Breast epithelium (tissue), 3 donors: ENCODE results near the gene YPEL1.

ENCODE experiments used
- CTCF ChIP-seq, 3 donors: fragments of 450-650 bp; IDR thresholded peaks; one replicate each; pipeline ENCODE4 v1.5.1; 2016 to 2017; ENCODE audit warnings: antibody characterized with exemption in 3 of 3, mild to moderate bottlenecking in 3 of 3, moderate library complexity in 3 of 3
- POLR2AphosphoS5 ChIP-seq, 3 donors: sonication (generic); formaldehyde crosslinking; IDR thresholded peaks; one replicate each; pipeline ENCODE4 v1.6.1; 2017; ENCODE audit warnings: antibody characterized with exemption in 3 of 3

GRCh38 chr22:21663738-21664137 is 71.9 kb downstream of the YPEL1 start:
- TF ChIP-seq CTCF (IDR thresholded peaks at IDR 0.05) (no peak), POLR2AphosphoS5 (IDR thresholded peaks at IDR 0.05) (no peak)
